ENCODE measurements around the gene DCLK3.

The DCLK3 gene

DNA sequence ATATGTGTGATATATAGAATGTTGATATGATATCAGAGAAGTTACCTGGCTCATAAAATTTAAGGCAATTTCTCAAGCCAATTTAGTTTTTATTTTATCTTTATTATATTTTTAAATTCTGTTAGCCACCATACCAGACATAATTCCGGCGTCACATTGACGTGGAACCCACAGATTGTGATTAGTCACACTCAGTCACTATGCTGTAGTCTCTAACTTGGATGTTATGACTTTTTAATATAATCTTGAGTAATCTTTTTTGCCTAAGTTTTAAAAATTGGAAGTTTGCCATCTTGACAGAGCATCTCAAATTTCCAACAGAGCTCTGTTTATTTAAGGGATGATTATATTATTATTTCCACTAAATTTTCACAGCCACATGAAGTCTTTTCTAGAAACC is 9.7 kb upstream of the DCLK3 start:
- Histone ChIP-seq H3K4me2 (ENCODE audit: low read length) (no peak overlapping the region), H3K4me1 (ENCODE audit: control insufficient read depth, low read depth, low read length) (peaks cover 2% of the 10 kb centered on the region), H2BK120ac (ENCODE audit: low read depth, low read length) (no peak overlapping the region), H3K4ac (ENCODE audit: low read depth, low read length) (no peak overlapping the region), H3K18ac (ENCODE audit: low read length) (no peak overlapping the region), H4K8ac (ENCODE audit: low read depth, low read length) (no peak overlapping the region), H3K79me2 (ENCODE audit: control insufficient read depth, insufficient read depth, low read length) (no peaks in the 10 kb centered on the region), H3K56ac (ENCODE audit: low read length) (no peak overlapping the region), H2BK5ac (ENCODE audit: low read length) (no peak overlapping the region), H3K9ac (ENCODE audit: low read length) (no peak overlapping the region), H3K23ac (ENCODE audit: low read length) (no peak overlapping the region), H3K27ac (ENCODE audit: low read depth, low read length) (no peak overlapping the region), H3K4me3 (ENCODE audit: low read length) (no peak overlapping the region), H3K36me3 (ENCODE audit: control insufficient read depth, insufficient read depth, low read length) (no peaks in the 10 kb centered on the region), H4K5ac (ENCODE audit: low read length) (no peak overlapping the region), H3K79me1 (ENCODE audit: low read length) (no peaks in the 10 kb centered on the region), H3K27me3 (ENCODE audit: insufficient read depth, low read length, poor library complexity) (no peaks in the 10 kb centered on the region), H2AK5ac (ENCODE audit: low read length) (no peak overlapping the region), H2BK15ac (replicated peaks; ENCODE audit: low read depth) (no peak overlapping the region)
- WGBS (ENCODE audit: extremely low coverage, insufficient coverage, low lambda C conversion rate): no CpG with 5 or more reads among the region's 3 CpGs
- no peak for DNase-seq

DNA sequence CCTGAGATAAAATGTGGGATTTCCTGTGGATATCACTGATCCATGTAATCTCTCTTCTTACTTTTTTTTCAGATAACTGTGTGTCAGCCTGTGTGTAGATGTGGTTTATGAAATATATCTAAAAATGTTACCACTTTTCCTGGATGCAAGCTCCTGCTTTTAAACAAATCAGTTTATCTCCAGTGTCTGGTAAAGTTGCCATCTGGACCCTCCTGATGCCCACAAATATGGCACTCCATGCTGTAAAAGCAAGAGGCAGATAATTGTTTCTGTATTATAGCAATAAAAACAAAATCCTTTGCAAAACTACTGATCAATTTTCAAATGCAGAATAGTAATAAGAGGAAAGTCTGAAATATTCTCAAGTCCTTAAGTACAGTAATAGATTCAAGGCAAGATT is 7.6 kb upstream of the DCLK3 start:
- peaks cover 2% of the 10 kb centered on the region for H3K4me1 ChIP-seq (ENCODE audit: control insufficient read depth, low read depth, low read length)
- no peaks in the 10 kb centered on the region for H3K27me3 ChIP-seq (ENCODE audit: insufficient read depth, low read length, poor library complexity)
- DNase-seq: no peak
- H3K56ac ChIP-seq (ENCODE audit: low read length): no peak overlapping the region
- no peaks in the 10 kb centered on the region for H3K36me3 ChIP-seq (ENCODE audit: control insufficient read depth, insufficient read depth, low read length)
- H2BK15ac ChIP-seq (replicated peaks; ENCODE audit: low read depth): no peak overlapping the region
- no peak overlapping the region for H3K23ac ChIP-seq (ENCODE audit: low read length)
- no peak overlapping the region for H2BK5ac ChIP-seq (ENCODE audit: low read length)
- no peak overlapping the region for H4K8ac ChIP-seq (ENCODE audit: low read depth, low read length)
- H3K79me2 ChIP-seq (ENCODE audit: control insufficient read depth, insufficient read depth, low read length): no peaks in the 10 kb centered on the region
- no peak overlapping the region for H4K5ac ChIP-seq (ENCODE audit: low read length)
- H3K27ac ChIP-seq (ENCODE audit: low read depth, low read length): no peak overlapping the region
- no peak overlapping the region for H3K4me3 ChIP-seq (ENCODE audit: low read length)
- no peak overlapping the region for H3K18ac ChIP-seq (ENCODE audit: low read length)
- no peak overlapping the region for H3K4ac ChIP-seq (ENCODE audit: low read depth, low read length)
- no peak overlapping the region for H3K4me2 ChIP-seq (ENCODE audit: low read length)
- no peak overlapping the region for H3K9ac ChIP-seq (ENCODE audit: low read length)
- H2AK5ac ChIP-seq (ENCODE audit: low read length): no peak overlapping the region
- H3K79me1 ChIP-seq (ENCODE audit: low read length): no peaks in the 10 kb centered on the region
- H2BK120ac ChIP-seq (ENCODE audit: low read depth, low read length): no peak overlapping the region

DNA sequence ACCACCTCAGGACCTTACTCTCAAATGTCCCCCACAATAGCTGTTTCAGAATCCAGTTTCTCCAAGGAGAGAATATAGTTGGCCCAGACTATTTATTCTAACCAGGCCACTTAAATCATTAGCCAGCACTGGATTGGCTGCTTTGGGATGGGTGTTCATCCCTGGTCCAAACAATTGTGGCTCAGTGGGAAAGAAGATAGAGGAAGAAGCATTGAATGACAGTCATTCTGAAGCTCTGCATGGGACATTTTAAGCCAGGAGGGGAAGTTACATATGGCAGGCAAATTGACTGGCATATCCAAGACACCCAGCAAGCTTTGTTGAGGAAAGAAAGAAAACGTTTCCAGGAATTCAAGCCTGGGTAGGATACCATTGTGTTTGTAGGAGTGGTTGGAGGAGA is 5.6 kb upstream of the DCLK3 start:
- H3K27me3 ChIP-seq (ENCODE audit: insufficient read depth, low read length, poor library complexity): peaks cover 6% of the 10 kb centered on the region
- H3K4me3 ChIP-seq (ENCODE audit: low read length): no peak overlapping the region
- no peak overlapping the region for H3K27ac ChIP-seq (ENCODE audit: low read depth, low read length)
- no peak overlapping the region for H2AK5ac ChIP-seq (ENCODE audit: low read length)
- no CpG with 5 or more reads among the region's 1 CpG for WGBS (ENCODE audit: extremely low coverage, insufficient coverage, low lambda C conversion rate)
- H3K9ac ChIP-seq (ENCODE audit: low read length): no peak overlapping the region
- no peak overlapping the region for H2BK15ac ChIP-seq (replicated peaks; ENCODE audit: low read depth)
- no peaks in the 10 kb centered on the region for H3K36me3 ChIP-seq (ENCODE audit: control insufficient read depth, insufficient read depth, low read length)
- H4K5ac ChIP-seq (ENCODE audit: low read length): no peak overlapping the region
- peaks cover 2% of the 10 kb centered on the region for H3K4me1 ChIP-seq (ENCODE audit: control insufficient read depth, low read depth, low read length)
- no peak overlapping the region for H4K8ac ChIP-seq (ENCODE audit: low read depth, low read length)
- peak; percentile 61 for DNase-seq
- no peak overlapping the region for H3K23ac ChIP-seq (ENCODE audit: low read length)
- H3K56ac ChIP-seq (ENCODE audit: low read length): no peak overlapping the region
- H2BK120ac ChIP-seq (ENCODE audit: low read depth, low read length): no peak overlapping the region
- no peaks in the 10 kb centered on the region for H3K79me1 ChIP-seq (ENCODE audit: low read length)
- no peak overlapping the region for H3K18ac ChIP-seq (ENCODE audit: low read length)
- no peak overlapping the region for H3K4me2 ChIP-seq (ENCODE audit: low read length)
- H3K79me2 ChIP-seq (ENCODE audit: control insufficient read depth, insufficient read depth, low read length): no peaks in the 10 kb centered on the region
- H3K4ac ChIP-seq (ENCODE audit: low read depth, low read length): no peak overlapping the region
- H2BK5ac ChIP-seq (ENCODE audit: low read length): no peak overlapping the region

DNA sequence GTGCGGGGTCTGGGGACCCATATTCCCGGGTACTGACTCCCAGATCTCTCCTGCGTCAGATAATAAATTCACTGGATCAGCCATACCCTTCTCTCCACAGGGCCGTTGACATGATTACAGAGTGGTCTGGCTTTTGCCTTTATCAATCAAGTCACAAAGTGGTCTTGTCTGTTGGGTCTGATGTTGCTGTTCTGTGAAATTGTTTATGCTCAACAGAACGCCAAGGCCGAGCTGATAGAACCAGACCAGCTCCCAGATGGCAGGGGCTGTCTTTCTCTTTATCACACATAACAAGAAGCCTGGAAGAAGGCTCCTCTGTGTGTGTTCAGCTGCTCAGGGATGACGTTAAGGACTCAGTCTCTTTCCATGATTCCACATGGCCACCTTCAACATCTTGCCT is 751 bp upstream of the DCLK3 start:
- no peak overlapping the region for H3K4ac ChIP-seq (ENCODE audit: low read depth, low read length)
- no peak overlapping the region for H2BK120ac ChIP-seq (ENCODE audit: low read depth, low read length)
- H4K8ac ChIP-seq (ENCODE audit: low read depth, low read length): no peak overlapping the region
- no peak overlapping the region for H3K4me3 ChIP-seq (ENCODE audit: low read length)
- peaks cover 11% of the 10 kb centered on the region for H3K27me3 ChIP-seq (ENCODE audit: insufficient read depth, low read length, poor library complexity)
- DNase-seq: no peak
- H2AK5ac ChIP-seq (ENCODE audit: low read length): no peak overlapping the region
- H3K56ac ChIP-seq (ENCODE audit: low read length): no peak overlapping the region
- no peak overlapping the region for H2BK15ac ChIP-seq (replicated peaks; ENCODE audit: low read depth)
- no peaks in the 10 kb centered on the region for H3K36me3 ChIP-seq (ENCODE audit: control insufficient read depth, insufficient read depth, low read length)
- no peak overlapping the region for H2BK5ac ChIP-seq (ENCODE audit: low read length)
- H4K5ac ChIP-seq (ENCODE audit: low read length): no peak overlapping the region
- no peaks in the 10 kb centered on the region for H3K79me2 ChIP-seq (ENCODE audit: control insufficient read depth, insufficient read depth, low read length)
- no peaks in the 10 kb centered on the region for H3K4me1 ChIP-seq (ENCODE audit: control insufficient read depth, low read depth, low read length)
- no peak overlapping the region for H3K23ac ChIP-seq (ENCODE audit: low read length)
- no peak overlapping the region for H3K18ac ChIP-seq (ENCODE audit: low read length)
- WGBS (ENCODE audit: extremely low coverage, insufficient coverage, low lambda C conversion rate): no CpG with 5 or more reads among the region's 7 CpGs
- no peaks in the 10 kb centered on the region for H3K79me1 ChIP-seq (ENCODE audit: low read length)
- H3K27ac ChIP-seq (ENCODE audit: low read depth, low read length): no peak overlapping the region
- H3K9ac ChIP-seq (ENCODE audit: low read length): no peak overlapping the region
- no peak overlapping the region for H3K4me2 ChIP-seq (ENCODE audit: low read length)

DNA sequence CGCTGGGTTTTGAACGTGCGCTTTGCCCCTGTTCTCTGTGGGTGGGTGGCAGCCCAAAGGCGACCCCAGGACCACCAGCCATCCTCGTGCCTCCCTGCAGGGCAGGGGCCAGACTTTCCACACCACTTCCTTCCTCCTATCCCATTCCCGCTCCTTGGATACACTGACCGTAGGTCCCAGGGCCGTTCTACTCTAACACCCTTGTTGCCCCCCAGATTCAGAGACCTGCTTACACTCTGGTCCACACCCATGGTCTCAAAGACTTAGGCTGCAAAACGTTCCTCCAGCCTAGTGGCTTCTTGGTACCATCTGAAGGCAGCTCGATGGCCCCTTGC is 318 bp upstream of the DCLK3 start:
- no peak overlapping the region for H3K23ac ChIP-seq (ENCODE audit: low read length)
- H4K5ac ChIP-seq (ENCODE audit: low read length): no peak overlapping the region
- H3K79me1 ChIP-seq (ENCODE audit: low read length): no peaks in the 10 kb centered on the region
- no peak overlapping the region for H3K18ac ChIP-seq (ENCODE audit: low read length)
- H2BK5ac ChIP-seq (ENCODE audit: low read length): no peak overlapping the region
- H3K27me3 ChIP-seq (ENCODE audit: insufficient read depth, low read length, poor library complexity): peaks cover 11% of the 10 kb centered on the region
- H3K9ac ChIP-seq (ENCODE audit: low read length): peak overlapping the region; percentile 41
- H3K79me2 ChIP-seq (ENCODE audit: control insufficient read depth, insufficient read depth, low read length): no peaks in the 10 kb centered on the region
- WGBS (ENCODE audit: extremely low coverage, insufficient coverage, low lambda C conversion rate): no CpG with 5 or more reads among the region's 10 CpGs
- peak overlapping the region; percentile 37 for H3K4me2 ChIP-seq (ENCODE audit: low read length)
- H3K27ac ChIP-seq (ENCODE audit: low read depth, low read length): no peak overlapping the region
- H3K56ac ChIP-seq (ENCODE audit: low read length): peak overlapping the region; percentile 81
- no peaks in the 10 kb centered on the region for H3K36me3 ChIP-seq (ENCODE audit: control insufficient read depth, insufficient read depth, low read length)
- no peaks in the 10 kb centered on the region for H3K4me1 ChIP-seq (ENCODE audit: control insufficient read depth, low read depth, low read length)
- H2BK15ac ChIP-seq (replicated peaks; ENCODE audit: low read depth): no peak overlapping the region
- H3K4ac ChIP-seq (ENCODE audit: low read depth, low read length): no peak overlapping the region
- DNase-seq: no peak
- no peak overlapping the region for H3K4me3 ChIP-seq (ENCODE audit: low read length)
- no peak overlapping the region for H4K8ac ChIP-seq (ENCODE audit: low read depth, low read length)
- no peak overlapping the region for H2BK120ac ChIP-seq (ENCODE audit: low read depth, low read length)
- no peak overlapping the region for H2AK5ac ChIP-seq (ENCODE audit: low read length)

DNA sequence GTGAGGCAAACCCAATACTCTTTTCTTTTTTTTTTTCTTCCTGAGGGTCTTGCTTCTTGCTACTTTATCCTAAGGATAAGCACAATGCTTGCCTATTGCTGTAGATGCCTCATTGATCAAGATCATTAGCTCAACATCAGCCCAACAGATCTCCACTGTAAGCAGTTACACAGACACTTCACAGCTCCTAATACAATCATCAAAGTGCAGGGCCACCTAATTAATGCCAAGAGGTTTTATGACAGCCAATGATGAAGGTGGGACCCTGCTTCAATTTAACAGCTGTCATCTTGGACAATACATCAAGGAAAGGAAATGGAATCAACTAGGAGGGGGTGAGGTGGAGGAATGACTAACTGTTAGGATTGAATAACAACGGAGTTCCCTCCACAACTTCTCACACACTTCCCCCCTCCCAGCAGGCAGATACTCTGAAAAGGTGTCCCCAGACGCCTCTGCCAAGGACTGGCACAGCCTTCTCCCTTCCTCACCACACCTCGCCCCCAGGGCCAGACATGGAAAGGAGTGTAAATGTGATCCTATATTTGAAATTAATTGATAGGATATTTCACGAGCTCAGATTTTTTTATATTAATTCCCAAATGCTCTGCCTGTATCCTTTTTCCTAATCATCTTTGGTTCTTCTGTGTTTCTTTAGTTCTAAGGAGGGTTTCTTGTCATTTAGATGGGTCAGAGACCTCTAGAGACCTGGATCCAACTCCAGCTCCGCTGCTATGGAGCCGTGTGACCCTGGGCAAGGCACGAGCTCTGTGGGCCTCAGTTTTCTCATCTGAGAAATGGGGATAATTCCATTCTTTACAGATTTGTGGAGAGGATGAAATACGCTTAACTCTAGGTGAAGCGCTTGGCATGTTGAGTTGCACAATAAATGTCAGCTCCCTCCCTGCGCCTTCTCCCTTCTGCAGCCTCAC is 1.2 kb downstream of the DCLK3 start:
- Histone ChIP-seq H3K4me1 (ENCODE audit: control insufficient read depth, low read depth, low read length) (no peaks in the 10 kb centered on the region), H2BK120ac (ENCODE audit: low read depth, low read length) (no peak overlapping the region), H4K5ac (ENCODE audit: low read length) (no peak overlapping the region), H2AK5ac (ENCODE audit: low read length) (no peak overlapping the region), H2BK15ac (replicated peaks; ENCODE audit: low read depth) (no peak overlapping the region), H3K9ac (ENCODE audit: low read length) (no peak overlapping the region), H3K36me3 (ENCODE audit: control insufficient read depth, insufficient read depth, low read length) (no peaks in the 10 kb centered on the region), H3K23ac (ENCODE audit: low read length) (no peak overlapping the region), H3K4ac (ENCODE audit: low read depth, low read length) (no peak overlapping the region), H3K56ac (ENCODE audit: low read length) (no peak overlapping the region), H3K27me3 (ENCODE audit: insufficient read depth, low read length, poor library complexity) (peaks cover 11% of the 10 kb centered on the region), H3K27ac (ENCODE audit: low read depth, low read length) (no peak overlapping the region), H3K4me2 (ENCODE audit: low read length) (peak overlapping the region; percentile 64), H3K18ac (ENCODE audit: low read length) (no peak overlapping the region), H3K79me1 (ENCODE audit: low read length) (no peaks in the 10 kb centered on the region), H4K8ac (ENCODE audit: low read depth, low read length) (no peak overlapping the region), H3K4me3 (ENCODE audit: low read length) (no peak overlapping the region), H3K79me2 (ENCODE audit: control insufficient read depth, insufficient read depth, low read length) (no peaks in the 10 kb centered on the region), H2BK5ac (ENCODE audit: low read length) (no peak overlapping the region)
- WGBS (ENCODE audit: extremely low coverage, insufficient coverage, low lambda C conversion rate): no CpG with 5 or more reads among the region's 10 CpGs
- DNase-seq: peak; percentile 21
